IPS-15b (cell line): ENCODE measurements around the gene RPS6KL1.
A peak's percentile ranks its signal among the peaks of the same experiment; 100 is the strongest.

Experiments
- H3K27me3 ChIP-seq: one replicate; pipeline ENCODE4 v1.6.1; 2013; ENCODE audit warnings: low read length; ENCODE audit not compliant: control insufficient read depth, insufficient read depth
- H3K36me3 ChIP-seq: one replicate; pipeline ENCODE4 v1.6.1; 2013; ENCODE audit warnings: low read length; ENCODE audit not compliant: control insufficient read depth, insufficient read depth
- H3K4me1 ChIP-seq: one replicate; pipeline ENCODE4 v1.6.1; 2013; ENCODE audit warnings: mild to moderate bottlenecking, low read length; ENCODE audit not compliant: control insufficient read depth, insufficient read depth
- H3K4me3 ChIP-seq: one replicate; pipeline ENCODE4 v1.5.1; 2013; ENCODE audit warnings: low read depth, low read length
- H3K9ac ChIP-seq: one replicate; pipeline ENCODE4 v1.6.1; 2013; ENCODE audit warnings: low read depth, mild to moderate bottlenecking, low read length
- H3K9me3 ChIP-seq: one replicate; pipeline ENCODE4 v1.6.1; 2013; ENCODE audit warnings: mild to moderate bottlenecking, low read length; ENCODE audit not compliant: control insufficient read depth, insufficient read depth

The RPS6KL1 gene

GRCh38 chr14:74867673-74868072 lies 55.4 kb downstream of the RPS6KL1 start:
- Histone ChIP-seq H3K27me3 (no peaks in the 10 kb centered on the region), H3K9ac (no peak overlapping the region), H3K9me3 (no peaks in the 10 kb centered on the region), H3K4me1 (no peaks in the 10 kb centered on the region), H3K4me3 (no peak overlapping the region), H3K36me3 (no peaks in the 10 kb centered on the region)

- Histone ChIP-seq H3K36me3 (no peaks in the 10 kb centered on the region), H3K27me3 (no peaks in the 10 kb centered on the region), H3K9me3 (no peaks in the 10 kb centered on the region), H3K9ac (peak overlapping the region; percentile 28), H3K4me3 (no peak overlapping the region), H3K4me1 (no peaks in the 10 kb centered on the region)
Observed at GRCh38 chr14:74866708-74867389, 56.2 kb downstream of the RPS6KL1 start.

DNA sequence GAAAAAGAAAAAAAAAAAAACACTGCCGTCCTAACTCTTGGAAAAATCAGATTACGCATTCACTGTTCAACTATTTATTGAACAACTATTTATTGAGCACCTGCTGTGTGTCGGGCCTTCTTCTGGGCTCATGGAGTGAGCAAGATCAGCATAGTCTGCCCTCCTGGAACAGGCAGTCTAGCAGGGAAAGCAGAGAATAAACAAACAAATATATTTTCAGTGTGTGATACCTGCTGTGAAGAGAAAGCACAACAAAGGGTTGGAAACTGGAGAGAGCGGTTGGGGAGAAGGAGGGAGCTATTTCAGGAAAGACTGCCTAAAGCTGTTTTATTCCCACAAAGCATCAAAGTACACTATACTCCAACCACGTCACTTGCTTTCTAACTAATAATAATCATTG lies 57.9 kb downstream of the RPS6KL1 start:
- Histone ChIP-seq H3K27me3 (no peaks in the 10 kb centered on the region), H3K9ac (no peak overlapping the region), H3K36me3 (no peaks in the 10 kb centered on the region), H3K4me3 (no peak overlapping the region), H3K4me1 (peaks cover 4% of the 10 kb centered on the region), H3K9me3 (no peaks in the 10 kb centered on the region)

DNA sequence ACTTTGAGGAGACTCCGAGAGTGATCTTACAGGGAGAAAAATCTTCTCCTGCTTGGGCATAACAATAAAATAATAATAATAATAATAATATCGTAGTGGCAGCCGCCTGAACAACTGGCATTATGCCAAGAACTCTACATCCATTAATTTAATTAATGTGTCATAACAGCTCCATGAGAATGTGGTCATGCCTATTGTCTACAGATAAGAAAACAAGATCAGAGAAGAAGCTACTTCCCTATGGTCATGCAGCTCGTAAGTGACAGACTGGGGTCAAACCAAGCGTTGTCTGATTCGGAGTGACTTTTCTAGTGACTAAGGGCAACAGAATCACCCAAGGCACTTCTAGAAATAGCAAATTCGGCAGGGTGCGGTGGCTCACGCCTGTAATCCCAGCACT lies 58.9 kb downstream of the RPS6KL1 start:
- no peaks in the 10 kb centered on the region for H3K9me3 ChIP-seq
- no peak overlapping the region for H3K4me3 ChIP-seq
- H3K36me3 ChIP-seq, result no peaks in the 10 kb centered on the region
- H3K9ac ChIP-seq, result no peak overlapping the region
- H3K27me3 ChIP-seq, result no peaks in the 10 kb centered on the region
- peaks cover 4% of the 10 kb centered on the region for H3K4me1 ChIP-seq

DNA sequence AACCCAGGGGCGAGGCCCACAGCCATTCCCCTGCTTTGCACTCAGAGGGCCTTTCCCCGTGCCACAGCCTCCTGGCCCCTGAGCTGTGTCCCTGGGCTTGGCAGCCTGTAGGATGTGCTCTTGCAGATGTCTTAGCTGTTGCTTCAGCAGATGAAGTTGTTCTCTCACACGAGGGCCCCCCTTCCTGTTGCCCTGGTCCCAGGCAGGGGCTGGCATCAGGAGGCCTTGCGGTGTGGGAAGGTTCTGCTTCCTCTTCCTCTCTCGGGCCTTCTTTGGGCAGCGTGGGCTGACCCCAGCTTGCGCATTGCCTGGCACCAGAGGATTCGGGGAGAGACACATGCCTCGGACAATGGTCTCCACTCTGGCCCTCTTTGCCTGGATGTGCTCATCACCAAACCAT lies 59.8 kb downstream of the RPS6KL1 start:
- Histone ChIP-seq H3K4me3 (no peak overlapping the region), H3K9ac (no peak overlapping the region), H3K4me1 (peaks cover 4% of the 10 kb centered on the region), H3K36me3 (no peaks in the 10 kb centered on the region), H3K27me3 (no peaks in the 10 kb centered on the region), H3K9me3 (no peaks in the 10 kb centered on the region)

GRCh38 chr14:74861734-74862090 lies 61.3 kb downstream of the RPS6KL1 start:
- H3K4me3 ChIP-seq, result no peak overlapping the region
- no peaks in the 10 kb centered on the region for H3K36me3 ChIP-seq
- no peaks in the 10 kb centered on the region for H3K27me3 ChIP-seq
- H3K9me3 ChIP-seq, result no peaks in the 10 kb centered on the region
- no peak overlapping the region for H3K9ac ChIP-seq
- peaks cover 4% of the 10 kb centered on the region for H3K4me1 ChIP-seq

GRCh38 chr14:74860899-74861733 lies 61.9 kb downstream of the RPS6KL1 start:
- Histone ChIP-seq H3K9me3 (no peaks in the 10 kb centered on the region), H3K27me3 (no peaks in the 10 kb centered on the region), H3K4me1 (peaks cover 4% of the 10 kb centered on the region), H3K9ac (no peak overlapping the region), H3K4me3 (no peak overlapping the region), H3K36me3 (no peaks in the 10 kb centered on the region)

DNA sequence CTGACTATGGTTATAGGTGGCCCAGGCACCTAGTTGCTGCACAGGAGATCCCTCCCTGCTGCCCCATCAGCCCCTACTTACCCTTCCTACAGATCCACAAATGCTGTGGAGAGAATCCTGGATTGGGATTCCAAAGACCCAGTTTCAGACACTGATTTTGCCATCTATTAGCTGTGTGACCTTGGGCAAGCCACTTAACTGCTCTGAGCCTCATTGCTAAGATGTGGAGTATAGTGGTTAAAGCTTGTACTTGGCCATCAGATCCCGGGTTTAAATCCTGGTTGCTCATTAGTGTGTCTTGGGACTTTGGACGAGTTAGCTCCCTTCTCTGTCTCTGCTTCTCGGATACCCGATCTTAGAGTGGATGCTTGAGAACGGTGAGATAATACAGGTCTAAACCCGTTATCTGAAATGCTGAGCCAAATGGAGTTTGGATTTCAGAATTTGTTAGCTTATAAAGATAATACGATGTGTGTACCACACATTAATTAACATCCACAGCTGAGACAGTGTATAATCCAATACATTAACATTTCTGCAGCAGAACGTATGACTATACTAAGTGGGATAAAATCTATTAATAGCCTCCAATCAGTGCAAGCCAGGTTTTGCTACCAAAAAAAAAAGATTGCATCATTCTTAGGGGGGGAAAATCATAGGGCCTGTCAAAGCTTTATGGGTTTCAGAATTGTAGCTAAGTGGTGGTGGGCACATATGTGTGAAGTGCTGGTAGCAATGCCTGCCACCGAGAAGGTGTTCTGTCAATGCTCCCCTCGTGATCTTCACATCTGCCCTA lies 63.1 kb downstream of the RPS6KL1 start:
- Histone ChIP-seq H3K9ac (no peak overlapping the region), H3K4me1 (peaks cover 4% of the 10 kb centered on the region), H3K4me3 (no peak overlapping the region), H3K36me3 (no peaks in the 10 kb centered on the region), H3K9me3 (no peaks in the 10 kb centered on the region), H3K27me3 (no peaks in the 10 kb centered on the region)

GRCh38 chr14:74858022-74858421 lies 65.0 kb downstream of the RPS6KL1 start:
- H3K4me1 ChIP-seq, result peaks cover 4% of the 10 kb centered on the region
- no peaks in the 10 kb centered on the region for H3K27me3 ChIP-seq
- H3K4me3 ChIP-seq, result no peak overlapping the region
- H3K9me3 ChIP-seq, result no peaks in the 10 kb centered on the region
- H3K36me3 ChIP-seq, result no peaks in the 10 kb centered on the region
- H3K9ac ChIP-seq, result no peak overlapping the region

DNA sequence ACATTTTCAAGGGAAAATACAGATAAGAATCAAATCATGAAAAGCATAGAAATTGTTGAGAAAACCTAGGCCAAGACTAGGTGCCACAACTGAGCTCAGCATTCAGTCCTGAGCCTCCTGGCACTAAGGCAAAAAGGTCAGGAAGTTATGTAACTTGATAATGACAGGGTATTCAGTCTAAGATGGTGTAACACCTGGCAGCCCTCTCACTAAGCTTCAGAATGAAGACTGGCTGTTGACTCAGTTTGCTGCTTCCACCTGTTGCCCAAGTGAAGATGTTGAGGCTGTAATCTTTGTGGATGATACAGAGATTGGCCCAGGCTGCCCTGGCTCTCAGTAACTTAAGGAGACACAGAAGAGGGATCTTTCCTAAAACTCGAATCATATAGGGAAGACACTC lies 66.7 kb downstream of the RPS6KL1 start:
- H3K9me3 ChIP-seq, result no peaks in the 10 kb centered on the region
- no peak overlapping the region for H3K4me3 ChIP-seq
- H3K27me3 ChIP-seq, result no peaks in the 10 kb centered on the region
- H3K9ac ChIP-seq, result no peak overlapping the region
- H3K36me3 ChIP-seq, result no peaks in the 10 kb centered on the region
- H3K4me1 ChIP-seq, result peaks cover 4% of the 10 kb centered on the region

GRCh38 chr14:74855945-74856344 lies 67.1 kb downstream of the RPS6KL1 start:
- Histone ChIP-seq H3K9me3 (no peaks in the 10 kb centered on the region), H3K4me3 (no peak overlapping the region), H3K36me3 (no peaks in the 10 kb centered on the region), H3K9ac (no peak overlapping the region), H3K4me1 (no peaks in the 10 kb centered on the region), H3K27me3 (no peaks in the 10 kb centered on the region)
